Large intestine (tissue), 3 donors: ENCODE data around the gene EEFSEC. TPM values are rescaled to one million over a fixed set of nuclear protein-coding genes. Genes with fewer than 3 reads are reported as not detected.
A peak's percentile ranks its signal among the peaks of the same experiment; 100 is the strongest.

Experiments used
- DNase-seq, 2 donors: peaks; one replicate each; pipeline versions ENCODE4 v3.0.0 to v3.0.0-alpha.2; 2013
- H3K27ac ChIP-seq: one replicate; pipeline ENCODE4 v1.5.1; 2013; ENCODE audit warnings: low read length
- H3K27me3 ChIP-seq: 2 replicates; pipeline ENCODE4 v1.6.1; 2013; ENCODE audit warnings: low read length; ENCODE audit not compliant: control insufficient read depth, insufficient read depth
- H3K36me3 ChIP-seq: 2 replicates; pipeline ENCODE4 v1.6.1; 2013; ENCODE audit warnings: low read length; ENCODE audit not compliant: control insufficient read depth, insufficient read depth
- H3K4me1 ChIP-seq: one replicate; pipeline ENCODE4 v1.6.1; 2013; ENCODE audit warnings: low read length; ENCODE audit not compliant: control insufficient read depth, insufficient read depth
- H3K4me3 ChIP-seq: one replicate; pipeline ENCODE4 v1.5.1; 2013; ENCODE audit warnings: low read length
- H3K9me3 ChIP-seq: one replicate; pipeline ENCODE4 v1.6.1; 2013; ENCODE audit warnings: mild to moderate bottlenecking, low read depth, low read length, moderate library complexity; ENCODE audit not compliant: control insufficient read depth
- WGBS: methylation state at CpG from one replicate; pipeline ENCODE4 v1.1.5; 2013; ENCODE audit warnings: low lambda C conversion rate; ENCODE audit not compliant: insufficient coverage; 5-methylcytosine and 5-hydroxymethylcytosine counted together
- polyA plus RNA-seq: library from polyadenylated mRNA; unstranded; fragments of 120-200 nt; gene quantifications from one replicate; pipeline ENCODE4 v1.2.1, GENCODE V29; 2013

Gene EEFSEC
- polyA plus RNA-seq, 1 donor: 23.9 TPM

DNA sequence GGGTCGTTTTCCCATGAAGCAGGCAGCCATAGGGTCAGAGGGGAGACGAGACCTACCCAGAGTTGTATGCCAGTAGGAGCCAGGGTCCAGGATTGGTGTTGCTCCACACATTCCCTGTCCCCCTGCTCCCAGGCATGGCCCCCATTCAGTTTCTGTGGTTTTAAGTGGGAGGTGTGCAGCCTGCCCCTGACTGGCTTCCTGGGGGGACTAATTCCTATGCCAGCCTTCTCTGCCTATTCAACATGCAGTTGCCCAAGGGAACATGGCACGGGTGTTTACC, 126.3 kb downstream of the EEFSEC start:
- Histone ChIP-seq H3K27me3 (no peaks in the 10 kb centered on the region), H3K4me3 (no peak overlapping the region), H3K27ac (no peak overlapping the region), H3K9me3 (no peaks in the 10 kb centered on the region), H3K36me3 (peaks cover 25% of the 10 kb centered on the region), H3K4me1 (peaks cover 20% of the 10 kb centered on the region)
- no CpG with 5 or more reads among the region's 3 CpGs for WGBS
- no peak for DNase-seq

DNA sequence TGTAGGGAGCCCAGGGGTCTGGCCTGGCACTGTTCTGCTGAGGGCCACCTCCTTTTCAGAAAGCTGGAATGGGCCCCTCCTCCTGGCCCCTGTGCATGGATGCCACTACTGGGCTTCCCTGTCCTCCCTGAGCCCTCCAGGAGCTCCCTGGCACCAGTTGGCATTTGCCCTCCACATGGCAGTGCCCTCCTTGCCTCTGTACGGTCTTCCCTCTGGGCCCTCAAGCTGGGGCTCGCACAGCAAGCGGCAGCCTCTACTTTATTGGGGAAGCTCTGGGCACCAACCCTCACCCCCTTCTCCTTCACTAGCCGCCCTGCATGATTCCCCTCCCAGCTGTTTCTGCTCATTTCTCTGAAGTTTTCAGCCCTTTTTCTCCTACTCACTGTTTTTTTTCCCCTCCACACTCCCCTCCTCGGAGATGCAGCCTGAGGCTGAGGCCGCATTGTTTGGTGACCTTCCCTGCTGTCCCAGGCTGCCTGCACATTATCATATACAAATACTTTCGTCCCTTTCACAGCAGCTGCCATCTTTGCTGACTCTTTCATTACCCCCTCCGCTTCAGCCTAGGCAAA, 127.3 kb downstream of the EEFSEC start:
- Histone ChIP-seq H3K9me3 (no peaks in the 10 kb centered on the region), H3K36me3 (peaks cover 20% of the 10 kb centered on the region), H3K27me3 (no peaks in the 10 kb centered on the region), H3K4me1 (peaks cover 20% of the 10 kb centered on the region), H3K4me3 (no peak overlapping the region), H3K27ac (no peak overlapping the region)
- peak in 1 of 2 donors; percentile 9 for DNase-seq
- 80% methylated on average over 1 of the region's 8 CpGs for WGBS

DNA sequence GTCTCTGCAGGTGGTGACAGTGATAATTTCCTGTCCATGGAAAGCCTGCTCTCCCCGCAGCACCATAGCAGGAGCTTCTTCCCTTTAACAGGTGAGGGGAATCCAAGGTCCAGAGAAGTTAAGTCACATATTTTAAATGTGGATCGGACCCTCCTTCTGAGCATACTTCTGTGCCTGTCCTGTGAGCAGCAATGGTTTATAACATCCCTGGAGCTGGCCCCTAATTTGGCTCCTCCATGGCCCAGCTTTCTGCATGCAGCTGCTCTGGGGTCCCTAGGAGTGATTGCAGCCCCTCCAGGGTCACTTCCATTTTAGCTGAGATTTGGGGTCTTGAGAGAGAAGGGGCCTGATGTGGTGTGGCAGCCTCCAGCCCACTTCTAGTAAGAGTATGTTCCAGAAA, 127.8 kb downstream of the EEFSEC start:
- Histone ChIP-seq H3K4me3 (no peak overlapping the region), H3K36me3 (peaks cover 16% of the 10 kb centered on the region), H3K9me3 (no peaks in the 10 kb centered on the region), H3K27me3 (no peaks in the 10 kb centered on the region), H3K4me1 (peaks cover 20% of the 10 kb centered on the region), H3K27ac (no peak overlapping the region)
- no CpG with 5 or more reads among the region's 2 CpGs for WGBS
- DNase-seq: no peak

DNA sequence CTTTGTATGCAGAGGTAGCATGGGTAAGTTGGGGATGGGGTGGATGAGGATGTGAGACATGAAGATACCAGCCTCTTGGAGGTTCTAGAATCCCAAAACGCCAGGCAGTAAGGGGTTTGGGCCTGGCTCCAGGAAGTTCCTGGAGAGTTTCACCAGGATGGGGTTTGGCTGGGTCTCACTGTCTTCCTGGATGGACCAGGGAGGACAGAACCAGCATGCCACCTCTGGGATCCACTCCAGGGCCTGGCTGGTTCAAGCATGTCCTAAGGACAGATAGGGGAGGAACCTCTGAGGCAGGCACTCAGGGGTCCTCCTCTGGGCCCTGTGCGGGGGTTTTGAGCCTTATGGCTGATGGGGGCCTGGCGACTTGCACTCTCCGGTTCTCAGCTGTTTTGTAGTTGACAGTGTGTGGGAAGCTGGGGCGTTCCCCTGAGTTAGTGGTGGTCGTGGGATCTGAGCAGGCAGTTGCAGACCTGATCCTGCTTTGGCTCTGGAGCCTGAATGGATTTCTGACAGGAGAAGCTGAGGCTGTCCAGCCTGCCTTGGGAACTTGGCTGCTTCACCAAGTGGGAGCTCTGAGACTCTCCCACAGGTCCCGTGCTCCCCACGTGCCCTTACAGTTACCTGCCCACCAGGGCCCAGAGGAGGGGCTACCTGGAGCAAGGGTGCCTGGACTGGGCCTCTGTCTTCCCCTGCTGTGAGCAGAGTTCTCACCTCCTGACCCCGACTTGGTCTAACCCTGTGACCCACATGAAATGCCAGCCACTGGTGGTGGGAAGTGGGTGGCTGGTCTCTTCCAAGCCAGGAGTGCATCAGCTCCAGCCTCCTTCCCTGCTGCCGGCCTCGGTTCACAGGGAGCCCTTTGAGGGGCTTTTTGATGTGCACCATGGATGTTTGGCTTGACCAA, 128.4 kb downstream of the EEFSEC start:
- DNase-seq: no peak
- Histone ChIP-seq H3K4me3 (no peak overlapping the region), H3K36me3 (peaks cover 16% of the 10 kb centered on the region), H3K9me3 (no peaks in the 10 kb centered on the region), H3K4me1 (peaks cover 20% of the 10 kb centered on the region), H3K27me3 (no peaks in the 10 kb centered on the region), H3K27ac (no peak overlapping the region)
- WGBS: no CpG with 5 or more reads among the region's 11 CpGs

DNA sequence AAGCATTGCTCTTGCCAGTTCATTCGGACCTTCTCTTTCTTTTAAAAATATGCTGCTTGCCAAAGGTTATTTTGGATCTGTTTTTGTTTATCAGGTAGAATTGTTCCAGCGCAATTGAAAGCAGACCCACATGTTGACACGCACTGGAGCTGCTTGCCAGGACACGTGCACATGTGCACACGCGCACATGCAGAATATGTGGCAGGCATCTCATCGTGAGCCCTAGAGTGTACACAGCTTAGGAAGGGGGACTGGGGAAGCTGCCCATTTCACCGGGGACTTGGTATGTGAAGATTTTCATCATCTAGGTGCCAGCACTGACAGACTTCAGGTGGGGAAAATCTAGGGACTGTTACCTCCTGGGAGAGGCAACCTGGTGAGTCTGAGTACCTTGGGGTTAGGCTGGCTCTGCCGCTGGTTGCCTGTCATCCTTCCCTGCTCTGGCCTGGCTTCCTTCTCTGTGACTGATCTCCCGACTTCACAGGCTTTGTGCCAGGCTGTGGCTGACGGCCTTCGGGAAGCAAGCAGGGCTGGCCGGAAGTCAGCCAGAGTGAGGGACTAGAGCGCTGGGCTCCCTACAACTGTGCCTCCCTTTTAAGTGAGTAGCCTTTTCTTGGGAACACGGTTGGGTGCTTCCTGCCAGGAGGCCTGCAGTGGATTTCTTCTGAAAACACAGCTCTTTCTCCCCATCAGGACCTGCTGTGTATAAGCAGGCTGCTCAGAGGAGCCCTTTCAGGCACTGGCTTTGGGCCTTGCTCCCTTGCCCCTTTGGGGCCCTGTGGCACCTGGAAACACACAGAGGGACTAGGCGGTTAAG, 129.3 kb downstream of the EEFSEC start:
- 40% methylated on average over 1 of the region's 16 CpGs for WGBS
- Histone ChIP-seq H3K9me3 (no peaks in the 10 kb centered on the region), H3K4me1 (peaks cover 19% of the 10 kb centered on the region), H3K27ac (no peak overlapping the region), H3K4me3 (no peak overlapping the region), H3K27me3 (no peaks in the 10 kb centered on the region), H3K36me3 (peaks cover 16% of the 10 kb centered on the region)
- DNase-seq: no peak

DNA sequence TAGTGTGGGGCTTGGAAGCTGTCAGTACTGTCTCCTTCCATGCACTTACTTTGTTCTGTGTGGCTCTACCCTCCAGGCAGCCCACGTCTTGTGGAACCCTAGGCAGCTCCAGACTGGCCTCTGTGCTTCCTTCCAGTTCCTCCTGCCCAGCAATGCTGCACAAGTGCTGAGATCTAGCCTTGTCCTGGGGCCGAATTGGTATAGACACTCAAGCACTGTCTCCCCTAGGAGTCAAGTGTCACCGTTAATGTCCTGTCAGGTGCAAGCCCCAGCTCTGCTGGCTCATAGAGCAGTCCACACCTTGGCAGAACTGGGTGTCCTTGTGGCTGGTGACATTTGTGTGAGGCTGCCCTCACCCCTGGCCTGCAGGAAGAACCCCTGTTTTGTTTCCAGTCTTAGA, 130.1 kb downstream of the EEFSEC start:
- DNase-seq: no peak
- Histone ChIP-seq H3K27me3 (no peaks in the 10 kb centered on the region), H3K36me3 (peaks cover 16% of the 10 kb centered on the region), H3K4me3 (no peak overlapping the region), H3K27ac (no peak overlapping the region), H3K4me1 (peaks cover 11% of the 10 kb centered on the region), H3K9me3 (no peaks in the 10 kb centered on the region)
- no CpG with 5 or more reads among the region's 3 CpGs for WGBS

DNA sequence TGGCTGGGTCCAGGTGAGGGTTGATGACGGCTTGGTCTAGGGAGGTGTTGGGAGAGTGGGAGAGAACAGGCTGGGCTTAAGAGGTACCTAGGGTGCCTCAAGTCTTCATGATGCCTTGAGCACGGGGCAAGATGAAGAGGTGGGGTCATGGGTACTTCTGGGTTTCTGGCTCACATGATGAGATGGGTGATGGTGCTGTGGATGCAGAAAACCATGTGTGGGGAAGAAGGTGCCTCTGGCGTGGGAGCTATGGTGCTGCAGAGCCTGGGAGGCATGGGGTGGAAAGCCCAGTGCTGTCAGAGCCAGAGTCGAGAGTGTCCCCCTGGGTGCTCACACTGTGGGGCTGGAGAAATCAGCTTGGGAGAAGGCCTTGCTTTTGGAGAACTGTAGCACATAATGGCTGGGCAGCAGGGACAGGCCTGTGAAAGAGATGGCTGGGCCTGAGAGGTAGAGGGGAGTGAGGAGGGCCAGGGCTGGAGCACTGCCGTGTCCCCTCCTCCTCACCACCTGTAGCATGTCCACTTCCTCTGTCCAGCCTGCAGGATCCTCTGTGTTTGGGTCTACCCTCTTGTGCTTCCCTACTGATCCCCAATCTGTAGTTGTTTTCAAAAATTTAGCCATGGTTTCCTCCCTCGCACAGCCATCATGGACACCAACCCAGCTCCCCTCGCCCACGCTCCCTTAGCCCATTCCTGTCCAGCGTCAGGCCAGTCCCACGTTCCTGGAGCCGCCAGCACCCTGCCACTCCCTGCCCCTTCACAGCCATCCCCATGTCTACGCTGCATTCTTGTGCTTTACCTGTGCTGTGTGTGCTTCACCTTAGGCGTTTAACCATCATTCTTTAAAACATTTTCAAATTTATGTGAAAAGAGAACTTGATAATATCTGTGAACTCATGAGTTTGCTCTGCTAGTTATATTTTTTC, 132.0 kb downstream of the EEFSEC start:
- DNase-seq: no peak
- H3K36me3 ChIP-seq: peaks cover 20% of the 10 kb centered on the region
- whole genome bisulfite sequencing: 100% methylated on average over 4 of the region's 13 CpGs
- H3K4me1 ChIP-seq: peaks cover 6% of the 10 kb centered on the region
- H3K4me3 ChIP-seq: no peak overlapping the region
- H3K27ac ChIP-seq: no peak overlapping the region
- H3K9me3 ChIP-seq: peaks cover 3% of the 10 kb centered on the region
- H3K27me3 ChIP-seq: no peaks in the 10 kb centered on the region

DNA sequence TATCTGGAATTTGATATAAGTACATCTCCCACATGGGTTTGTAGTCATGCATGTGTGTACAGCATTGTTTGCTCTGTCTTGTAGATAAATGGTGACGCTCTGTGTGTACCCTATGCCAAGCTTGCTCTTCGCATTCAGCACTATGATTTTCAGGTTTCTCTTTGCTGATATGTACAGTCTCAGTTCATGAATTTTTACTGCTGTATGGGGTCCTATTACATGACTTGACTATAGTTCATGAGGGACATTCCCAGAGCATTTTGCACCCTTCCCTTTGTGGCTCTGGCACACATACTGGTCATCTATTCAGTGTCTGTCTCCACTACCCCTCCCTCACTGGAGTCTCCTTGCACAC, 132.7 kb downstream of the EEFSEC start:
- peaks cover 9% of the 10 kb centered on the region for H3K9me3 ChIP-seq
- peaks cover 3% of the 10 kb centered on the region for H3K4me1 ChIP-seq
- peaks cover 20% of the 10 kb centered on the region for H3K36me3 ChIP-seq
- WGBS: no CpG with 5 or more reads among the region's 2 CpGs
- no peaks in the 10 kb centered on the region for H3K27me3 ChIP-seq
- H3K4me3 ChIP-seq: no peak overlapping the region
- H3K27ac ChIP-seq: no peak overlapping the region
- DNase-seq: no peak

DNA sequence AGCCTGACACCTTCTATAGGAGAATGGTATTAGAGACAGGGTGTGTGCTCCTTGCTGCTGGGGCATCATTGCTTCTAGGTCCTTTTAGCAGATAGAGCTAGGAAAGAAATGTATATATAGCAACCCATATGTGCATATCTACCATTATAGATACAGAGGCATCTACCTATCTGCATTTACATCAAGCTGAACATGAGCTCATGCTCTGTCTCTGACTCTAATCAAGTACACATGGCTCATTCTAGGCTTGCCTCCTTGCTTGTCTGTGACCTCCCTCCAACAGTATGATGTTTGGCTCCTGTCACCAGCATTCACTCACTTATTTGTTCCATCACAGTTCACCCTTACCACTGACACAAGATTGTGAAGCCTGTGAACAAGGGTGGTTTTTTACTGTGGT, 133.4 kb downstream of the EEFSEC start:
- peaks cover 3% of the 10 kb centered on the region for H3K4me1 ChIP-seq
- peaks cover 9% of the 10 kb centered on the region for H3K9me3 ChIP-seq
- no peak overlapping the region for H3K4me3 ChIP-seq
- no peak for DNase-seq
- peaks cover 20% of the 10 kb centered on the region for H3K36me3 ChIP-seq
- H3K27me3 ChIP-seq: no peaks in the 10 kb centered on the region
- H3K27ac ChIP-seq: no peak overlapping the region

DNA sequence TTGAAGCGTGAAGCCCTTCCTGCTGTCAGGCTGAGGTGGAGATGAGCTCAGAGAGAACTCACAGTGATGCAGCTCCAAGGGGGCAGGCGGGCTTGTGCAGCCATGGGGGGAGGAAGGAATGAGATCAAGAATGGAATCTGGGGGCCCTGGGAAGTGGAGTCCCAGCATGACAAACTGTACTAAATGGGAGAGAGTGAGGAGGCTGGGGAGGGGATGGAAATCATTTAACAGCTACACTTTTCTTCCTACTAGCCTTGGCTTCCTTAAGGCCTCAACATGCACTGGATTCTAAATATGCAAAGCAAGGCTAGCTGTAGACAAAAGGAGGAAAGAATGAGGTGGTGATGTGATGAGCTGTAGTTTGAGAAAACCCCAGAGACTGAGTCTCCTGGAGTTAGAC, 133.9 kb downstream of the EEFSEC start:
- H3K27me3 ChIP-seq: no peaks in the 10 kb centered on the region
- peaks cover 3% of the 10 kb centered on the region for H3K4me1 ChIP-seq
- H3K9me3 ChIP-seq: peaks cover 9% of the 10 kb centered on the region
- no peak overlapping the region for H3K4me3 ChIP-seq
- DNase-seq: no peak
- peaks cover 20% of the 10 kb centered on the region for H3K36me3 ChIP-seq
- no CpG with 5 or more reads among the region's 2 CpGs for WGBS
- H3K27ac ChIP-seq: no peak overlapping the region
